Measurements from ENCODE around the gene RND2. TPM values are rescaled to one million over a fixed set of nuclear protein-coding genes. Genes with fewer than 3 reads are reported as not detected.
A peak's percentile ranks its signal among the peaks of the same experiment; 100 is the strongest.

RND2 gene
- total and polyA plus RNA-seq, 2 of the 13 experiments (the other 11 are each of a cell fraction or from before 2014, with no cell fraction given), result 0.05 to 0.11 TPM

GRCh38 chr17:43016216-43016615 lies 8.8 kb upstream of the RND2 start (continued):
- TF ChIP-seq POLR2AphosphoS5 (IDR thresholded peaks at IDR 0.05; ENCODE audit: low read depth, low read length) (0 out of 2 replicates have a peak, but pooled peaks have one; percentile 3), TRAFD1 (CRISPR knock-in tag; IDR thresholded peaks at IDR 0.05; ENCODE audit: borderline replicate concordance) (no peak), ZFP36L2 (CRISPR knock-in tag; IDR thresholded peaks at IDR 0.05) (no peak), CREB3 (CRISPR knock-in tag; IDR thresholded peaks at IDR 0.05) (no peak), PAF1 (CRISPR knock-in tag; IDR thresholded peaks at IDR 0.05) (0 out of 2 replicates have a peak, but pooled peaks have one; percentile 9), ZNF274 (CRISPR knock-in tag; IDR thresholded peaks at IDR 0.05) (no peak), ZNF276 (CRISPR knock-in tag; IDR thresholded peaks at IDR 0.05; ENCODE audit: low read depth) (no peak), ATAD3A (CRISPR knock-in tag; IDR thresholded peaks at IDR 0.05) (no peak), BRD4 (CRISPR knock-in tag; IDR thresholded peaks at IDR 0.05) (0 out of 2 replicates have a peak, but pooled peaks have one; percentile 30), SAFB2 (CRISPR knock-in tag; IDR thresholded peaks at IDR 0.05; ENCODE audit: borderline replicate concordance, low read depth) (no peak), TBX2 (CRISPR knock-in tag; IDR thresholded peaks at IDR 0.05; ENCODE audit: borderline replicate concordance) (no peak), ZNF607 (CRISPR knock-in tag; IDR thresholded peaks at IDR 0.05; ENCODE audit: borderline replicate concordance) (no peak), ZNF557 (CRISPR knock-in tag; IDR thresholded peaks at IDR 0.05) (no peak), ARNT2 (CRISPR knock-in tag; IDR thresholded peaks at IDR 0.05; ENCODE audit: low read depth) (no peak), ZNF446 (CRISPR knock-in tag; IDR thresholded peaks at IDR 0.05) (no peak), FOXM1 (CRISPR knock-in tag; IDR thresholded peaks at IDR 0.05) (peak; percentile 56; the same call in 1 of the 2 replicates), ZNF256 (CRISPR knock-in tag; conservative IDR thresholded peaks at IDR 0.05) (no peak)

All from HepG2 (cell line).